NCI-H1417 treated with DMSO at 0.1 percent for 48 hours (cell line): ENCODE results near the gene DSC2.
"Not testable (repeated sequence)": the region's sequence is repeated elsewhere in the genome, so short reads cannot be mapped to it uniquely, and the experiment has no call there.

ENCODE experiments used
- DNase-seq: peaks from one replicate; lab custom pipeline; 2025; lab: John Stamatoyannopoulos, UW

The DSC2 gene

GRCh38 chr18:31102025-31102684 is at the start of gene DSC2:
DSC2 (minus strand) TSS chr18:31102421; CDS start chr18:31101971, 450 bp downstream.
- DNase-seq, result no peak

- no peak for DNase-seq
These were observed 47.1 kb upstream of the DSC2 start for GRCh38 chr18:31149351-31149750.

GRCh38 chr18:31148600-31148999 is 46.4 kb upstream of the DSC2 start:
- no peak for DNase-seq

DNA sequence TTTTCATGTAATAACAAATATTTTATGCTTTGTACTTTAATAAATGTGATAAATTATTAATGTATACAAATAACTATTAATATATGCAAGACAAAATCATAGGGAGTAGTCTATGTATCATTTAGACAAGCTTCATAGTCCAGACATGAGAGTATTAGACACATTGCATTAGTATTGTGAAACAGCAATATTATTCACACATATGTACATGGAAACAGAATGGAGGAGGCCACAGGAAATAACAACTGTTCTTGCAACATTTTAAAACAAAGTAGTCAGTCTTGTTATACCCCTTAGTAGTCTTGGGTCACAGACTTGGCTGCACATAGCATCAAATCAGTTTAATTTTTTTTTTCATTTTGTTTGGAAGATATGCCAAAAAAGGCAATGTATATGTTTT is 44.6 kb upstream of the DSC2 start:
- no peak for DNase-seq

DNA sequence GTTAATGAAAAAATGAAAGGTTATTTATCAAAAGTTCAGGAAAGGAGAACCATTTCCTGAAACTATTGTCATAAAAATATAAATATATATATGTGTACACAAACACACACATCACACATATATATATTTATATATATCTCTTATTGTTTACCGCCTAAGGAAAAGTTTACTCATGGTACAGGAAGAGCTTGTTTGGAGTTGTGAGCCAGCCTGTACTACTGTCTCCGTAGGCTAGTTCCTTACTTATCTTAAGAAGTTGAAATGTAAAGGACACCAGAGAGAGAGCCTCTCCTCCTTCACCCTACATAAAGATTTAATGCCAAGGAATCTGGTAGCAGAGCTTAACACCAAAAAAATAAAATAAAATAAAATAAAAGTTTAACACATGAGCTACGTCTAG is 40.8 kb upstream of the DSC2 start:
- DNase-seq, result no peak

DNA sequence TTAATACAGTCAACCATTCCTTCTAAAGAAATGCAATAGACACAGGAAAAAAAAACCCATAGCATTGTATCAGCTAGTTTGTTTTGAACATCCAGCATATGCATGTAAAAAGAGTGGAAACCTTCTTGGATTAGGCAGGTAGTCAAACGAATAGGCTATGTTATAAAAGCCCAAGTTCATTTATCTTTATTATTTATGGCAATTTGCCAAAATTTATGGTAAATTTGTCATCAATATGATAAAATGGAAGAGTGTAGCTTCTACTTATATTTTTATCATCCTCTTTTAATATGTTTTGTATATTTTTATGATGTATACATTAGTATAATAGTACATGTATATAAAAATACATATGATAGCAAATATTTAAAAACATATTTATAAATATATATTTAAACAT is 36.5 kb upstream of the DSC2 start:
- DNase-seq, result no peak

- no peak for DNase-seq
These were observed 32.8 kb upstream of the DSC2 start for GRCh38 chr18:31134988-31135529.

GRCh38 chr18:31129398-31130115 is 27.3 kb upstream of the DSC2 start:
- DNase-seq, result no peak

DNA sequence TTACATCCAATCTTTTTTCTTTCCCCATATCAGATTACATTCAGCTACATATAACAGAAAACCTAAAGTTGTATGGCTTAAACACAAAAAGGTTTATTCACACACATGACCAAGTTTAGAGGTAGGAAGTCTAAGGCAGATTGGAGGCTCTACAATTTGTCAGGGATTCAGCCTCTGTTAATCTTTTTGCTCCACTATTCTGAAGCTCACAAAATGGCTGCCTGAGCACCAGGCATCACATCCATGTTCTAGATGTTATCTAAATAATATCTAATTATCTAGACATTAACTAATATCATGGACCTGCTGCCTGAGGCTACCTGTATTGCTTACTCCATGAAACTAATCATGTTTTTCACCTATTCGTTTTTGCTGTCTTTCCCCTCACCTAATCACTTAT is 23.7 kb upstream of the DSC2 start:
- DNase-seq, result no peak

GRCh38 chr18:31123125-31123524 is 20.9 kb upstream of the DSC2 start:
- DNase-seq, result not testable (repeated sequence)

DNA sequence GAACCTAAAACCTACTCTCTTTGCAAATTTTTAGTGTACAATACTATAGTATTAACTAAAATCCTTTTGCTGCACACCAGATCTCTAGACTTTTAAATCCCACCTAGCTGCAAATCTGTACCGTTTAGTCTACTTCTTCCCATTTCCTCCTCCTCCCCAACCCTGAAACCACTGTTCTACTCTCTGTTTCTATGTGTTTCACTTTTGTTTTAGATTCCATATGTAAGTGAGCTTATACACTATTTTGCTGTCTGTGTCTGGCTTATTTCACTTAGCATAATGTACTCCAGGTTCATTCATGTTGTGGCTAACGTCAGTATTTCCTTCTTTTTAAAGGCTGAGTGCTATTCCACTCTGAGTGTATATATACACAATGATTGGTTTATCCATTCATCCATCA is 18.4 kb upstream of the DSC2 start:
- DNase-seq, result no peak

DNA sequence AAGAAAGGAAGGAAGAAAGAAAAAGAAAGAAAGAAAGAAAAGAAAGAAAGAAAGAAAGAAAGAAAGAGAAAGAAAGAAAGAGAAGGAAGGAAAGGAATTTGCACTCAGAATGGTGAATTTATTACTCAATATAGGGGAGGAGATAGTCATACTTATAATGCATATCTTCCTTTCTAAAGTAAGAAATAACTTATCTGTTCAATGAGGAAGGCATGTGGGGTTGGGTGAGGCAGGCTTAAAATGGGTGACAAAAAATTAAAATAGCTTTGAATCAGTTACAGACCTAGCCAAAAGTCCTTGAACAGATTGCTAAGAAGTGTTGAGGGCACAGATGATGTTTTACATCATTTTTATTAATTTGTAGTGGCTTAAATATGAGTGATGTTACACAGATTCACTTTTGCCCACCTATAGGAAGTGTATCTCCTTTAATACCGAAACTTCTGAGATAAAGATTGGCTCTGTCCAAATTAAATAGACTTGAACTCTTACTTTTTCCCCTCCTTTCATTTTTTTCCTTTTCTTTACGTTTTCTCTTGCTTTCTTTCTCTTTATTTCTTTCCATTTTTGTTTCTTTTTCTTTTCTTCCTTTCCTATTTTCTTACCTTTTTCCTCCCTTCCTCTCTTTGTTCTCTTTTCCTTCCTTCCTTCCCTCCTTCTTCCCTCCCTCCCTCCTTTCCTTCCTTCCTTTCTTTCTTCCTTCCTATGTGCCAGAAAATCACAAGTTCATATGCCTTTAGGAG is 14.8 kb upstream of the DSC2 start:
- no peak for DNase-seq

- no peak for DNase-seq
These were observed 10.6 kb upstream of the DSC2 start for GRCh38 chr18:31112804-31113203.

DNA sequence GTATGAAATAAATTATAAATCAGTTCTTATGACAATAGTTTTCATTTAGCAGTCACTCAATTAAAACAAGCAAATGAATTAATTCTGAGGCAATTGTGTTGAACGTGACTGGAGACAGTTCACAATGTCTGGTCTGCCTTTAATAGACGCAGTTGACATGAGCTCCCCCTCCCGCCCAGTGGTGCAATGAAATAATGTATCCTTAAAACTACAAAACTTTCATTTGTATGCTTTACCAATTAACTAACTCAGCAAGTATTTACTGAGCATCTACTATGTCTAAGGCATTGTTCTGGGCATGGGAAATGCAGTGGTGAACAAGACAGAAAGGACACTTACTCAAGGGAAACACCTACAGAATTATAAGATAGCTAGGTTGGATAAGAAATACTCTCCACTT is 3.5 kb upstream of the DSC2 start:
- DNase-seq, result no peak

DNA sequence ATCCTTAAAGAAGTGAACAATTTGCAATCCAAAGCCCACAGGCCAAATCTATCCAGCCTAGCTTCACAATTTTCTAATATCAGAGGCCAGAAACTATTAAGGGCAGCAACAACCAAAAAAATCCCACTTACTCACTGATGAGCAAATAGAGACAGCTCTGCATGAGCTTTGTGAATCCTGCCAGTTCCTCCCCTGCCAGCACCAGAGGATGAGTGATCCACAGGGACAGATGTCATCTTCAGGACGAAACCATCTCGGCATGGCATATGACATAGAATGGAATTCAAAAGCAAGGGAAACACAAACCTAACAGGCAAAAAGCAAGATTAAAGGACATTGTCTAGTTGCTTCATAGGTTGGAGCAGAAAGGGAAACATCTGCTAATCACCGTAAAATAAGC is 2.2 kb upstream of the DSC2 start:
- DNase-seq, result no peak

- DNase-seq, result no peak
These were observed 1.2 kb upstream of the DSC2 start for GRCh38 chr18:31103423-31103822.

DNA sequence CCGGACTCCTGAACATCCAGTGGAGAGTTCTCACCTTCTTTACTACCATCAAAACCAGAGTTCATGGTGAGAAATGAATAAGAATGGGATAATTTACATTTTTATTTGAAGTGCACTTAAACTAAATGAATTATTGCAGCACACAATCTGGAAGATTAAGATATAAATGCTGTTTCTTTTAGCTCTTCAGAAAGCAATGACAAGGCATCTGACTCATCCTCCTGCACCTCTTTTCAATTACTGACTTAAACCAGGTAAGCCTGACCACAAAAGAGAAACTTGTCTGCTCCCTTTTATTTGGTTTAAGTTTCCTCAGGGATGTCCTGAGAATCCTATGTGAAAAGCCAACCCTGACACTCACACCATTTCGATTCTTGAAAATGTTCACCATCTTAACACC is 720 bp upstream of the DSC2 start:
- DNase-seq, result no peak

- DNase-seq, result no peak
These were observed 817 bp downstream of the DSC2 start for GRCh38 chr18:31101183-31102024.

GRCh38 chr18:31100436-31101182 is 1.6 kb downstream of the DSC2 start:
- DNase-seq, result no peak

GRCh38 chr18:31099450-31100230 is 2.6 kb downstream of the DSC2 start:
- DNase-seq, result no peak
